EL (cell line): ENCODE measurements around the gene RGS10.

Experiments
- DNase-seq: peaks from one replicate; pipeline ENCODE4 v3.0.0-alpha.2; 2016

The RGS10 gene

GRCh38 chr10:119517235-119518141 is 25.0 kb downstream of the RGS10 start:
- peak; percentile 74 for DNase-seq

GRCh38 chr10:119516381-119517234 is 25.9 kb downstream of the RGS10 start:
- DNase-seq: peak; percentile 71

DNA sequence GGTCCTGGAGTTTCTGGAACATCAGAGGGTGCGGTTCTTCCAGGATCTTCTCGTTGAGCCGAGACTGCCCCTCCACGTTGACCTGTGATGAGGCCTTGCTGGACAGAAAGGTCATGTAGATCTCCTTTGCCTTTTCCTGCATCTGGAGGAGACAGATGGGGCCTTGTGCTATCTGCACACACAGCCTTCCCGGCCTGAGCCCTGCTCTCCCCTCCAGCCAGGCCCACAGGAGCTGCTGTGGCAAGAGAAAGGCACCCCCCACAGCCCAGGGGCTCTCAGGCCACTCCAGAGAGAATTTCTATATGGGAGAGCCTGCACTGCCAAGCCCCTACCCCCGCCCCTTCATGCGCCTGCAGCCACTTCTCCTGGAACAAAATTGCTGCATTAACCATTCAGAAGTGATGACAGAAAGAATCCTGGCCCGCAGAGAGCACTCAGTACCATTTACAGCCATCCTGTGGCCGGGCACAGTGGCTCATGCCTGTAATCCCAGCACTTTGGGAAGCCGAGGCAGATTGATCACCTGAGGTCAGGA is 26.9 kb downstream of the RGS10 start:
- DNase-seq: no peak

DNA sequence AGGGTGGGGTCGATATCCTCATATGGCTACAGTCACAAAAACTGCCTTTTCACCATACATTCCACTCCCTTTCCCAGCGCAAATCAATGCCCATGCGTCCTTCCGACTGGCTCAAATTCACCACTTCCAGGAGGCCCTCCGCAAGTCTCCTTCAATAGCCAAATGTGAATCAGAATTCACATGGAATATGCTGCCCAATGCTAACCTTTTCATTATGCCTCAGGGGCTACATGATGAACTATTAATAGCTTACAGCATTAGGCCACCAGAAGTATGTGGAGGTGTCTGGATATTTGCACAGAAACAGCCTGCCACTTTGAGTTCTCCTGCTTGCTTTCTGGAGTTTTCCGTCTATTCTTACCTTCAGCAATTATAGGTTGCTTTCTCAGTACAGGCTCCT is 27.7 kb downstream of the RGS10 start:
- no peak for DNase-seq

DNA sequence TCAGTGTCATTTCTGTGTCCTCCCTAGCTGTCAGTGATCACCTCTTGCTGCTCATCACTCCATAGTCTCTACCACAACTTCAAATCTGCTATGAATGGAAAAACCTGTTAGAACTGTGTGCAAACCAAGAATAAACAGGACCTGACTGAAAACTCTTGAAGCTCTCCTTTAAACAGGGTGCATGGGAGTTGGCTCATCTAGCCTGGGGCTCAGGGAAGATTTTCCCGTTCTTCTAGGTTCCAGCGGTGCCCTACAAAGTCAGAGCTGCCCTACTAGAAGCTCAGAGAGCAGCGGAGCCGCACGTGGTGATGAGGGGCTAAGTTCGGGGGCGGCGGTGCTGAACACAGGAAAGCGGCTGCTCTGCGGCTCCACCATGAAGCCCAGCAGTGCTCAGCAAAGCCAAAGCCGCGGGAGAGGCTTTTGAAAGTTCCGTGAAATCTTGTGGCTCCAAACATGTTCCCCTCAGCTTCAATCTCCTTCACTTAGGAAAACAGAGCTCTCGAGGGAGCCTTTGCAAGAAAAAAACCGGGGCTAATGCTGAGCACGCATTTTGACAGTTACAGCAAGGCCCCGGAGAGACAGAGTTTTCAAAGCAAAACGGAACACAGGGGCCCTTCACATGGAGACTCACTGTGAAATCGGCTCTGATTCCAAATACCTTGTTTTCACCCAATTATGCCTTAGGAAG is 30.5 kb downstream of the RGS10 start:
- no peak for DNase-seq

- DNase-seq: no peak
These were observed 32.5 kb downstream of the RGS10 start for GRCh38 chr10:119509909-119510451.

DNA sequence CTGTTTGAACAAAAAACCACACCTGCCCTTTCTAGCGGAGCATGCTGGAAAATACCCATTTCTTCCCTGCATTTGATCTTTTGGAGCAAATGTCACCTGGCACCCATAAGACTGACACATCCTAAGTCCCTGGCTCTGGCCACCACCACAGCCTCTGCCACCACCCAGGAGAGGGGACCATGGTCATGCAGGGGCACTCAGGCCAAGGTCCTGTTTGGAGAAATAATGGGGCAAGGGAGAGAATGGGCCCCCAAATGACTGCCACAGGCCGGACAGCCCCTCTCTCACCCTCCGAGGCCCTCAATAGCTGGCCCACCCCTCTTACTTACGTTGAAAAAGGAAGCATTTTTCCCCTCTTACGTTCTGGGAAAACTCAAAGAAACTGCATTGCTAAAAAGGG is 35.4 kb downstream of the RGS10 start:
- DNase-seq: no peak

GRCh38 chr10:119505588-119506315 is 36.8 kb downstream of the RGS10 start:
- DNase-seq: no peak

- no peak for DNase-seq
These were observed 37.4 kb downstream of the RGS10 start for GRCh38 chr10:119505131-119505551.

GRCh38 chr10:119504651-119505050 is 37.9 kb downstream of the RGS10 start:
- no peak for DNase-seq

DNA sequence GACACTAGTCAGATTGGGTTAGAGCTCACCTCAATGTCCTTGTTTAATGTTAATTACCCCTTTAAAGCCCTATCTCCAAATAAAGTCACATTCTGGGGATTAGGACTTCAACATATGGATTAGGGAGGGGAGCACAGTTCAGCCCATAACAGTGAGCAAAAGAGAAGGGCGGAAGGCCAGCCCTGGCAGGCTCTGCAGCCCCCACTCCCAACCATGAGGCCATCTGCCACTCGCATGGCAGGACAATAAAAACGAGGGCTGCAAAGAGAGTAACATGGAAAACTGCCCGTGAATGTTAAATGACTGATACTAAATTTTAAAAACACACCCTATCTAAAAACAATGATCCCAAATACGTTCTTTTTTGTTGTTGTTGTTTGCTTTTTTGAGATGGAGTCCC is 38.7 kb downstream of the RGS10 start:
- DNase-seq: no peak

DNA sequence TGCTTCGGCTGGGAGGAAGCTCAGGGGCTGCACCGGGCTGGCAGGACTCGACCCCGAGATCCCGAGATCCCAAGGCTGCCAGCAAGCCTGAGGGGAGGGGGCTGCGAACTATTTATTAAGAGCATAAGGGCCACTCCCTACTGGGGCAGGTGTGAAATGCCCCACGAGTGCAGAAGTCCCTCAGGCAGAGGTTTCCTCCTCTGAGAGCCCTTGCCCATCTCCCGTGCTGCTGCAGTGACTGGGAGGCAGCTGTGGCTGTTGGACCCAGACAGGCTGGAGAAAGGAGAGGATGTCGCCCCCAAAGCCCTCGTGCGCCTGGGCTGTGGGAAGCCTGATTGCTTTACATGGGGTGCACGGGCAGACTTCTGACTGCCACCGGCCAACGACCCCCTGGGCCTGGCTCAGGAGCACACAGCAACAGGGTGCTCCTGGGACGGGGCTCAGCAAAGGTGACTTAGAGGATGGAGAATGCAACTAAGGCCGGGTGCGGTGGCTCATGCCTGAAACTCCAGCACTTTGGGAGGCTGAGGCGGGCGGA is 39.8 kb downstream of the RGS10 start:
- DNase-seq: no peak

DNA sequence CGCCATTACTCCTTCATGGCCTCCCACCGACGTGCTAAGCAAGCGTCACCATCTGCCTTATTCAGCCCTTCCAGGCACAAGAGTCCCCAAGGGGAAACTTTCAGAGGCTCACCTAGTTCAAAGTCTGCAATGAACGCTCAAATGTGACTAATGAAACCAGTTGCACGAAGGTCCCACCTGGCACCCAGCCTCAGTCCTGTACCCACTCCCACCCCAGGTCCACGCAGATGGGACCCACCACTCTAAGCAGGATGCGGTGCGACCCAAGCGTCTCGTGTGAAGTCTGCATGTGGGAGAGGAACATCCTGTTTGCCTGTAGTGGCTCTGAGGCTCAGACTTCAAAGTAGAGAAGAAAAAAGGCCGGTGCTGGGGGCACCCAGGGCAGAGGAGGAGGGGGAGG is 40.3 kb downstream of the RGS10 start:
- no peak for DNase-seq

GRCh38 chr10:119501690-119502089 is 40.8 kb downstream of the RGS10 start:
- no peak for DNase-seq

DNA sequence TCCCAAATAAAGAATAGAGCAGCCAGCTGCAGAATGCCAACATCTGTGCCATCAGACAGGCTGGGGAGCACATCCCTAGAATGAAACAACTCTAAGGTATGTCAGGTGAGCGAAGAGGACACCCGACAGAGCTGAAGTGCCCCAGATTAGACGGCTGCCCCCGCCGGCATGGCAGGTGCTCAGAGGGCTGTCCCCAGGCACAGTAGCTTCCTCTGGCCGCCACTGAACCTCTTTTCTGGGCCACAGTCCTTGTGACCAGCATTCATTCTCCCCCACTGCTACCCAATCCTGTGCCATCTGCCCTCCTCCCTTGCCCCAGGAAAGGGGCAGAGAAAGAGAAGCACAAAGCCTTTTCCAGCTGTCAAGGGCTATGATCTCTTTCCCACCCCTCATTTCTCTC is 41.7 kb downstream of the RGS10 start:
- DNase-seq: no peak

GRCh38 chr10:119500123-119500795 is 42.3 kb downstream of the RGS10 start:
- no peak for DNase-seq

GRCh38 chr10:119499677-119500002 is 42.9 kb downstream of the RGS10 start:
- DNase-seq: no peak

DNA sequence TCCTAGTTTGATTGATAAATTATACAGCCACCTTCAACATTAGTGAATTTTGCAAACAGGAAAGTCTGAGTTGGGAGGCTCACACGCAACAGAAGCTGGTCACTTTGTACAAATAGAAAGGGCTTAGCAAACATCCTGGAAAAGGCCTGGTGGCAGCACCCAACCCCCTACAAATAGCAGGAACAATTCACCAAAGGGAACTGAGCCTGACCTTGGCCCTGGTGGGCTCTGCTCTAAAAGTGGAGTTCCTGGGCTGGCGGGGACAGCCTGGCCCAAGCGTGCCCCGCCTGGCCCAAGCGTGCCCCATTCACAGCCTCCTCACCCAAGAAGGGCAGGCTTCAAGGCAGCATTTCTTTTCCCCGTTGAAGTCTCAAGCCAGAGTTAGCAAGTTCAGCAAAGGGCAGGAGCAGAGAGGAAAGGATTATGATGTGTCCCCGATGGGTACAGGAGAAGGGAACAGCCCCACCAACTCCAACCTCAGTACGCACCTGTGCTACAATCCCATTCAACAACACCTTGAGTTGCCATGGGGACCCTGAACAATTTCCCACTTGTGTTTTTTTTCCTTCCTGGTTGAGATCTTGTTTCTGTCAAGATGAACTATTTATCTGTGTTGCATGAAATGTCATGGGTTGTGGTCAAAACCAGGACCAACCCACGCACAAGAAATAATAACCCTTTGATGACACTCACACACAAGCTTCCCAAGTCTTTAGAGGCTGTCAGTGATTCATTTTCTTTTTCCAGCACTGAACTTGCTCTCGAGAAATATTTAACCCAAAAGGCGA is 43.4 kb downstream of the RGS10 start:
- no peak for DNase-seq

- no peak for DNase-seq
These were observed 45.3 kb downstream of the RGS10 start for GRCh38 chr10:119497243-119497642.

- DNase-seq: no peak
These were observed 46.2 kb downstream of the RGS10 start for GRCh38 chr10:119496273-119496672.
